Endodermal cell (in vitro differentiated cells): ENCODE results near the gene STYK1. TPM values are rescaled to one million over a fixed set of nuclear protein-coding genes. Genes with fewer than 3 reads are reported as not detected.

ENCODE experiments used
- DNase-seq: peaks from one replicate; pipeline ENCODE4 v3.0.0-alpha.2; 2017
- H3K27ac ChIP-seq: 2 replicates; pipeline ENCODE4 v1.5.1; 2013; ENCODE audit warnings: mild to moderate bottlenecking, low read depth, low read length, moderate library complexity
- H3K27me3 ChIP-seq: 2 replicates; pipeline ENCODE4 v1.6.1; 2013; ENCODE audit warnings: mild to moderate bottlenecking, low read length, moderate library complexity; ENCODE audit not compliant: insufficient read depth, control insufficient read depth, poor library complexity, severe bottlenecking
- H3K36me3 ChIP-seq: 2 replicates; pipeline ENCODE4 v1.7.0; 2013; ENCODE audit warnings: mild to moderate bottlenecking, low read length, moderate library complexity; ENCODE audit not compliant: control insufficient read depth, insufficient read depth
- H3K4me1 ChIP-seq: one replicate; pipeline ENCODE4 v1.7.0; 2013; ENCODE audit warnings: low read length; ENCODE audit not compliant: control insufficient read depth, insufficient read depth
- H3K4me3 ChIP-seq: 2 replicates; pipeline ENCODE4 v1.5.1; 2013; ENCODE audit warnings: mild to moderate bottlenecking, low read length, moderate library complexity
- H3K9ac ChIP-seq: 2 replicates; pipeline ENCODE4 v1.6.1; 2013; ENCODE audit warnings: mild to moderate bottlenecking, low read length, moderate library complexity; ENCODE audit not compliant: poor library complexity, severe bottlenecking; ENCODE audit errors: extremely low read depth
- H3K9me3 ChIP-seq: 2 replicates; pipeline ENCODE4 v1.6.1; 2013; ENCODE audit warnings: mild to moderate bottlenecking, low read length, moderate library complexity; ENCODE audit not compliant: control insufficient read depth
- H3K27ac Mint-ChIP-seq: 2 replicates; pipeline ENCODE4 v1.8.0; 2020; ENCODE audit warnings: mixed read lengths
- H3K27me3 Mint-ChIP-seq: 2 replicates; pipeline ENCODE4 v1.8.0; 2021; ENCODE audit warnings: mild to moderate bottlenecking, mixed read lengths; ENCODE audit not compliant: insufficient read depth
- H3K36me3 Mint-ChIP-seq: 2 replicates; pipeline ENCODE4 v1.8.0; 2020; ENCODE audit warnings: low read depth, mixed read lengths
- H3K4me1 Mint-ChIP-seq: 2 replicates; pipeline ENCODE4 v1.8.0; 2020; ENCODE audit warnings: mixed read lengths
- H3K4me3 Mint-ChIP-seq: 2 replicates; pipeline ENCODE4 v1.8.0; 2020; ENCODE audit warnings: mild to moderate bottlenecking, moderate library complexity, mixed read lengths
- H3K9me3 Mint-ChIP-seq: 2 replicates; pipeline ENCODE4 v1.8.0; 2020; ENCODE audit warnings: mild to moderate bottlenecking, mixed read lengths
- WGBS, 2 experiments: methylation state at CpG; one replicate each; pipeline versions ENCODE4 v1.1.5 to v1.1.7; 2013; ENCODE audit warnings: missing lambda C conversion rate in 2 of 2, mixed read lengths in 1 of 2; ENCODE audit not compliant: insufficient coverage in 1 of 2, insufficient read length in 1 of 2; 5-methylcytosine and 5-hydroxymethylcytosine counted together
- total RNA-seq, 2 donors: library from RNA; stranded (reverse); fragmentation: NEBNext Ultra II Directional in 1 of 2; extraction: Animal tissue kit (Norgen Biotek cat#: 25700) in 1 of 2; gene quantifications; 2 replicates in 1 of 2; 3 replicates in 1 of 2; pipeline ENCODE4 v1.2.1, GENCODE V29; 2021
- TF ChIP-seq, protein P1 (sequence below): fragments of 200-600 bp; sonication (generic); conservative IDR thresholded peaks from 2 replicates; pipeline ENCODE4 v1.5.0; 2021; ENCODE audit warnings: antibody characterized with exemption, mild to moderate bottlenecking

STYK1 gene
- total RNA-seq, 2 donors from 2014 or later, result 3.3 to 4.5 TPM

DNA sequence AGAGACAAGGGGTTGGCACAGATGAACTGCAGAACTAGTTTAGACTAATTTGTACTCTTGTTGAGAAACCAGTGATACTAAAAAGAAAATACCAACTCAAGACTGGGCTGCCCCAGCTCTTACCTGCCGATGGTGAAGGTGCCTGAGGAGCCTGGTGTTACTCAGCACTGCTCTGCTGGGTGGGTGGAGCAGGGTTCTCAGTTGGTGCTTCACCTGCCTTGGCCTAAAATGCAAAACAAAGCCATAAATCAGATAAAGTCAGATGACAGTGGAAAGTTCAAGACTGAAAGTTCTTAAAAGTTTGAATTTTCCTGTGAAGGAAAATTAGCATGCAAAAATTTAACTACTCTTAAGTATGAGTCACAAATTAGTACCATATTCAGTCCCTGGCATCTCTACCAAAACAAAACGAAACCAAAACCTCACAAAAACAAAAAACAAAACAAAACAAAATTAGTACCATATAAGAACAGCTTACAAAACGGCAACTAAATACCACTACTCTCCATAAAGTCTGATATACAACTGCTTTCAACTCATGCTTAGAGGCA, 27.4 kb upstream of the STYK1 start:
- no peak for DNase-seq
- Histone ChIP-seq H3K4me1 (no peaks in the 10 kb centered on the region), H3K36me3 (peaks cover 89% of the 10 kb centered on the region), H3K9me3 (no peaks in the 10 kb centered on the region), H3K9ac (no peak overlapping the region), H3K27me3 (no peaks in the 10 kb centered on the region), H3K27ac (no peak overlapping the region), H3K4me3 (no peak overlapping the region)
- H3K4me1 Mint-ChIP-seq, result no peaks in the 10 kb centered on the region
- no peaks in the 10 kb centered on the region for H3K27me3 Mint-ChIP-seq
- H3K27ac Mint-ChIP-seq, result no peak overlapping the region
- TF ChIP-seq, protein P1, sequence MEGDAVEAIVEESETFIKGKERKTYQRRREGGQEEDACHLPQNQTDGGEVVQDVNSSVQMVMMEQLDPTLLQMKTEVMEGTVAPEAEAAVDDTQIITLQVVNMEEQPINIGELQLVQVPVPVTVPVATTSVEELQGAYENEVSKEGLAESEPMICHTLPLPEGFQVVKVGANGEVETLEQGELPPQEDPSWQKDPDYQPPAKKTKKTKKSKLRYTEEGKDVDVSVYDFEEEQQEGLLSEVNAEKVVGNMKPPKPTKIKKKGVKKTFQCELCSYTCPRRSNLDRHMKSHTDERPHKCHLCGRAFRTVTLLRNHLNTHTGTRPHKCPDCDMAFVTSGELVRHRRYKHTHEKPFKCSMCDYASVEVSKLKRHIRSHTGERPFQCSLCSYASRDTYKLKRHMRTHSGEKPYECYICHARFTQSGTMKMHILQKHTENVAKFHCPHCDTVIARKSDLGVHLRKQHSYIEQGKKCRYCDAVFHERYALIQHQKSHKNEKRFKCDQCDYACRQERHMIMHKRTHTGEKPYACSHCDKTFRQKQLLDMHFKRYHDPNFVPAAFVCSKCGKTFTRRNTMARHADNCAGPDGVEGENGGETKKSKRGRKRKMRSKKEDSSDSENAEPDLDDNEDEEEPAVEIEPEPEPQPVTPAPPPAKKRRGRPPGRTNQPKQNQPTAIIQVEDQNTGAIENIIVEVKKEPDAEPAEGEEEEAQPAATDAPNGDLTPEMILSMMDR, result no peak
- no peak overlapping the region for H3K4me3 Mint-ChIP-seq
- peaks cover 76% of the 10 kb centered on the region for H3K36me3 Mint-ChIP-seq
- H3K9me3 Mint-ChIP-seq, result no peaks in the 10 kb centered on the region
- WGBS, 2 experiments, result 86 to 92% methylated on average over 2 to 3 of the region's 3 CpGs

DNA sequence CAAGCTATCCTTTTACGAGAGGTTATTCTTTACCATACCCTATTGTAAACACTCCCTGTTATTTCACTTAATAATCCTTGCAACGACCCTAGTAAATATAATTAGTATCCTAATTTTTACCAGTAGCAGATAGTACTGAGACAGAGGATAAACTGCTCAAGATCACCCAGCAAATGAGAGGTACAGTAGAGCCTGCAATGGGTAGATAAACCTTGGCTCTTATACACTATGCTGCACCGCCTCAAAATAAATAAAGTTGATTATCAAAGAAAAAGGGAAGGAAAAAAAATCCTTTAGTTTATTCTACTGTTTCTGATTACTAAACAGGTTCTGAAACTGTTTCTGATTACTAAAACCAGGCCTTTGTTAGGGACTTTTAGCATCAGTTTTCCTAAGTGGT, 26.7 kb upstream of the STYK1 start:
- TF ChIP-seq, protein P1, result no peak
- Mint-ChIP-seq H3K27ac (no peak overlapping the region), H3K4me3 (no peak overlapping the region), H3K9me3 (no peaks in the 10 kb centered on the region), H3K36me3 (peaks cover 77% of the 10 kb centered on the region), H3K27me3 (no peaks in the 10 kb centered on the region), H3K4me1 (no peaks in the 10 kb centered on the region)
- Histone ChIP-seq H3K9me3 (no peaks in the 10 kb centered on the region), H3K27me3 (no peaks in the 10 kb centered on the region), H3K27ac (no peak overlapping the region), H3K9ac (no peak overlapping the region), H3K4me1 (no peaks in the 10 kb centered on the region), H3K4me3 (no peak overlapping the region), H3K36me3 (peaks cover 83% of the 10 kb centered on the region)
- WGBS, 2 experiments, result 100% methylated on average over 1 to 3 of the region's 3 CpGs
- no peak for DNase-seq

DNA sequence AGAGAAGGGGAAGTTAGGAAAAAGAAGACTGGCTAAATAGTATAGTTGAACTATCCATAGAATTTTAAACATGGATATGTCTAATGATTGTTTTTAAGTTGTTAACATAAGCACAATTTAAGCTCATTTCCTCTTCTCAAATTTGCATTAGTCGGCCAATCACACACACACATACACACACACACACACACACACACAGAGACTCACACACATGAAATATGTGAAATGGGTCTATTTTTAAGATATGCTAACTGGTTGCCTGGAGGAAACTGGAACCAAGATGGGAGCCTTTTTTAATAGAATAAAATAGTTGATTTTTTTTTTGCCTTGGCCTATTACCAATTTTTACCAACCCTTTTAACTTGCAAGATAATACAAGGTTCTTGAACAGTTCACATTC, 24.0 kb upstream of the STYK1 start:
- Histone ChIP-seq H3K36me3 (peaks cover 69% of the 10 kb centered on the region), H3K9ac (no peak overlapping the region), H3K9me3 (no peaks in the 10 kb centered on the region), H3K27ac (no peak overlapping the region), H3K4me1 (no peaks in the 10 kb centered on the region), H3K27me3 (no peaks in the 10 kb centered on the region), H3K4me3 (no peak overlapping the region)
- Mint-ChIP-seq H3K4me3 (no peak overlapping the region), H3K4me1 (no peaks in the 10 kb centered on the region), H3K36me3 (peaks cover 71% of the 10 kb centered on the region), H3K9me3 (no peaks in the 10 kb centered on the region), H3K27ac (no peak overlapping the region), H3K27me3 (no peaks in the 10 kb centered on the region)
- DNase-seq, result no peak
- WGBS, 2 experiments, result no CpG with 5 or more reads among the region's 1 CpG
- TF ChIP-seq, protein P1, result no peak
